CD4-positive, alpha-beta T cell (primary cell): ENCODE results near the gene TAGLN3. TPM values are rescaled to one million over a fixed set of nuclear protein-coding genes. Genes with fewer than 3 reads are reported as not detected.

Source experiments
- ATAC-seq: fragments of 200-7000 bp; cut with Tn5 transposase; one replicate; pipeline ENCODE4 v1.10.0; 2022; ENCODE audit warnings: mild to moderate bottlenecking; ENCODE audit not compliant: poor library complexity
- CTCF ChIA-PET: fragments of 350-600 bp; sonication (Branson Sonifier 250); formaldehyde crosslinking; loops from one replicate; lab custom pipeline; 2021; ENCODE audit warnings: antibody characterized with exemption, inconsistent platforms; lab: Charles Lee
- POLR2A ChIA-PET: fragments of 350-600 bp; sonication (Branson Sonifier 250); formaldehyde crosslinking; loops from one replicate; lab custom pipeline; 2021; ENCODE audit warnings: antibody characterized with exemption, inconsistent platforms; lab: Charles Lee
- DNase-seq, 14 experiments: peaks; one replicate each; pipeline ENCODE4 v3.0.0-alpha.2; 2013 to 2020; ENCODE audit warnings: mixed read lengths in 2 of 14
- H3K27ac ChIP-seq, 2 donors: one replicate each; pipeline versions ENCODE4 v1.5.1 to v1.7.0; 2013; ENCODE audit warnings: low read length in 2 of 2, low read depth in 1 of 2, mild to moderate bottlenecking in 1 of 2
- H3K27me3 ChIP-seq, 2 experiments: 1 replicate in 1 of 2; 2 replicates in 1 of 2; pipeline versions ENCODE4 v1.6.1 to v1.7.0; 2013; ENCODE audit warnings: low read length in 2 of 2, control low read depth in 1 of 2, mild to moderate bottlenecking in 1 of 2, moderate library complexity in 1 of 2; ENCODE audit not compliant: insufficient read depth in 2 of 2, control insufficient read depth in 1 of 2
- H3K36me3 ChIP-seq: one replicate; pipeline ENCODE4 v1.6.1; 2013; ENCODE audit warnings: low read length, control low read depth; ENCODE audit not compliant: insufficient read depth
- H3K4me1 ChIP-seq: one replicate; pipeline ENCODE4 v1.6.1; 2013; ENCODE audit warnings: low read length, control low read depth; ENCODE audit not compliant: insufficient read depth
- H3K4me3 ChIP-seq: one replicate; pipeline ENCODE4 v1.5.1; 2013; ENCODE audit warnings: mild to moderate bottlenecking, low read length, moderate library complexity
- H3K9me3 ChIP-seq, 2 experiments: 1 replicate in 1 of 2; 2 replicates in 1 of 2; pipeline versions ENCODE4 v1.6.1 to v1.7.0; 2013; ENCODE audit warnings: low read length in 2 of 2, mild to moderate bottlenecking in 2 of 2, control low read depth in 1 of 2, moderate library complexity in 1 of 2; ENCODE audit not compliant: control insufficient read depth in 1 of 2, insufficient read depth in 1 of 2
- H3K27ac Mint-ChIP-seq: one replicate; pipeline ENCODE4 v1.8.0; 2020; ENCODE audit warnings: mixed read lengths
- H3K27me3 Mint-ChIP-seq: one replicate; pipeline ENCODE4 v1.8.0; 2021; ENCODE audit warnings: mixed read lengths
- H3K36me3 Mint-ChIP-seq: one replicate; pipeline ENCODE4 v1.8.0; 2021; ENCODE audit warnings: low read depth, mixed read lengths
- H3K4me1 Mint-ChIP-seq: one replicate; pipeline ENCODE4 v1.8.0; 2021; ENCODE audit warnings: low read depth, mixed read lengths
- H3K4me3 Mint-ChIP-seq: one replicate; pipeline ENCODE4 v1.8.0; 2020; ENCODE audit warnings: mild to moderate bottlenecking, mixed read lengths
- H3K9me3 Mint-ChIP-seq: one replicate; pipeline ENCODE4 v1.8.0; 2020; ENCODE audit warnings: mixed read lengths
- intact Hi-C, 2 experiments: fragments of 100-400 bp; cut with DNase I in 1 of 2; cut with micrococcal nuclease in 1 of 2; formaldehyde crosslinking; loops; one replicate each; pipeline versions ENCODE4 v1.15.1 to v1.9.0; 2023 to 2025; cut with DNase I, micrococcal nuclease
- total RNA-seq, 174 experiments: library from RNA in 2 of 174; stranded (reverse) in 2 of 174; gene quantifications; one replicate each; pipeline ENCODE4 v1.2.3 and lab custom pipeline; 2021 to 2026
- TF ChIP-seq, protein P1 (sequence below): fragments of 200-600 bp; IDR thresholded peaks from one replicate; pipeline ENCODE4 v1.8.0; 2022; ENCODE audit warnings: antibody characterized with exemption, mild to moderate bottlenecking

Gene TAGLN3
- total RNA-seq, 2 experiments from 2014 or later = 0.28 TPM; not detected in 1

DNA sequence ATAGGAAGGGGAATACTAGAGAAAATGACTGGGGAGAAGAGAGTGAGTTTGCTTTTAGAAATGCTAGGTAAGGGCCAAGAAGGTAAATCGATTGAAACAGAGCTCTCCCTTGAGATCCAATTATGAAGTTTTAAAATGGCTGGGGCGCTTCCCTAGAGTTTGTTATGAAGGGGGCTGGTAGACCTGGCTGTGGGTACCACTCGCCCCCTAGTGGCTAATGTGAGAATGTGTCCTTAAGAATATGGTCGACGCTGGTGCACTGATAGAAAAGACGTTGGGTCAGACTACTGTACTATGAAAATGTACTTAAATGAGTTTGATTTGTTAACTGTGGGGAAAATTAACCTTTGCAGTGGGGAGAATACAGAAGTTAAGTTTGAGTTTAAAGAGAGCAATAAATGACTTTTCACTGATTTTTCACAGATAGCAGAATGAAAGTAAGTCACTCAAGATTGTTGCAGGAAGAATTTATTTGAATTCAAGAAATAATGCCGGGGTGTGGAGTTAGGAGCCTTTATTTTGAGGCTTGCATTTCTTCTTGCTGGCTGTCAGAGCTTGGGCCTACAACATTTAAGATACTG, 45.0 kb downstream of the TAGLN3 start:
- DNase-seq (peak; percentile 4 to 79 (median 26)), ATAC-seq (peak; percentile 99)
- H3K36me3 ChIP-seq = no peaks in the 10 kb centered on the region
- no peaks in the 10 kb centered on the region for H3K4me1 ChIP-seq
- TF ChIP-seq, protein P1, sequence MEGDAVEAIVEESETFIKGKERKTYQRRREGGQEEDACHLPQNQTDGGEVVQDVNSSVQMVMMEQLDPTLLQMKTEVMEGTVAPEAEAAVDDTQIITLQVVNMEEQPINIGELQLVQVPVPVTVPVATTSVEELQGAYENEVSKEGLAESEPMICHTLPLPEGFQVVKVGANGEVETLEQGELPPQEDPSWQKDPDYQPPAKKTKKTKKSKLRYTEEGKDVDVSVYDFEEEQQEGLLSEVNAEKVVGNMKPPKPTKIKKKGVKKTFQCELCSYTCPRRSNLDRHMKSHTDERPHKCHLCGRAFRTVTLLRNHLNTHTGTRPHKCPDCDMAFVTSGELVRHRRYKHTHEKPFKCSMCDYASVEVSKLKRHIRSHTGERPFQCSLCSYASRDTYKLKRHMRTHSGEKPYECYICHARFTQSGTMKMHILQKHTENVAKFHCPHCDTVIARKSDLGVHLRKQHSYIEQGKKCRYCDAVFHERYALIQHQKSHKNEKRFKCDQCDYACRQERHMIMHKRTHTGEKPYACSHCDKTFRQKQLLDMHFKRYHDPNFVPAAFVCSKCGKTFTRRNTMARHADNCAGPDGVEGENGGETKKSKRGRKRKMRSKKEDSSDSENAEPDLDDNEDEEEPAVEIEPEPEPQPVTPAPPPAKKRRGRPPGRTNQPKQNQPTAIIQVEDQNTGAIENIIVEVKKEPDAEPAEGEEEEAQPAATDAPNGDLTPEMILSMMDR = peak; percentile 94
- no peak overlapping the region for H3K27ac ChIP-seq
- POLR2A ChIA-PET = interaction anchor here (0.6 kb wide), 2 partner anchors 457 to 584 kb away, joined by 4 read pairs; no protein-coding TSS in a partner anchor
- H3K27ac Mint-ChIP-seq = no peak overlapping the region
- H3K4me1 Mint-ChIP-seq = no peaks in the 10 kb centered on the region
- H3K27me3 Mint-ChIP-seq = no peaks in the 10 kb centered on the region
- no peaks in the 10 kb centered on the region for H3K9me3 Mint-ChIP-seq
- intact Hi-C loops = loop anchor here in 1 of 2 experiments (1.0 to 5.0 kb wide), 2 partner anchors 56 to 326 kb away; no protein-coding TSS in a partner anchor
- no peaks in the 10 kb centered on the region for H3K36me3 Mint-ChIP-seq
- H3K4me3 ChIP-seq = no peak overlapping the region
- no peak overlapping the region for H3K4me3 Mint-ChIP-seq
- no peaks in the 10 kb centered on the region for H3K27me3 ChIP-seq
- CTCF ChIA-PET = interaction anchor here (0.6 to 1.3 kb wide), 9 partner anchors 25 to 376 kb away, joined by 3 to 5 read pairs (median 3); no protein-coding TSS in a partner anchor
- H3K9me3 ChIP-seq = no peaks in the 10 kb centered on the region

DNA sequence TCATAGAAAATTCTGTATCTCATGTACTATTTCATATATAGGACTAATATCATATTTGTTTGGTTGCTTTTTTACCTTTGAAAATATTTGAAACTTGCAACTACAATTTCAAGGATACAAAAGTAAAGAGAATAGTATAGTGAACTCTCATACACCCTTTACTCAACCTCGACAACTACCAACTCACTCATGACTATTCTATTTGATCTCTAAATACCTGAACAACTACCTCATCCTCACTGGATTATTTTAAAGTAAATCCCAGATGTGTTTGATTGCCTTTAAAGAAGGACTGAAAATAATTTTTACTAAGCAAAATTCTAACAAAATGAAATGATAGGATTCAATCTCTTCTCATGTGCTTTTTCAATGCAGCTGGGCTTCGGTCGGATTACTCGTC, 47.9 kb downstream of the TAGLN3 start:
- DNase-seq (no peak), ATAC-seq (no peak)
- H3K27ac Mint-ChIP-seq = no peak overlapping the region
- Histone ChIP-seq H3K27me3 (no peaks in the 10 kb centered on the region), H3K4me1 (no peaks in the 10 kb centered on the region), H3K27ac (no peak overlapping the region), H3K4me3 (no peak overlapping the region), H3K9me3 (no peaks in the 10 kb centered on the region), H3K36me3 (no peaks in the 10 kb centered on the region)
- no peak overlapping the region for H3K4me3 Mint-ChIP-seq
- intact Hi-C loops = loop anchor here in 1 of 2 experiments (5.0 kb wide), 1 partner anchor 41 kb away; the partner anchor contains the start of gene C3orf52
- H3K36me3 Mint-ChIP-seq = no peaks in the 10 kb centered on the region
- TF ChIP-seq, protein P1 = no peak
- H3K4me1 Mint-ChIP-seq = no peaks in the 10 kb centered on the region
- H3K9me3 Mint-ChIP-seq = no peaks in the 10 kb centered on the region
- POLR2A ChIA-PET = no interaction called here
- CTCF ChIA-PET = no interaction called here
- peaks cover 4% of the 10 kb centered on the region for H3K27me3 Mint-ChIP-seq

DNA sequence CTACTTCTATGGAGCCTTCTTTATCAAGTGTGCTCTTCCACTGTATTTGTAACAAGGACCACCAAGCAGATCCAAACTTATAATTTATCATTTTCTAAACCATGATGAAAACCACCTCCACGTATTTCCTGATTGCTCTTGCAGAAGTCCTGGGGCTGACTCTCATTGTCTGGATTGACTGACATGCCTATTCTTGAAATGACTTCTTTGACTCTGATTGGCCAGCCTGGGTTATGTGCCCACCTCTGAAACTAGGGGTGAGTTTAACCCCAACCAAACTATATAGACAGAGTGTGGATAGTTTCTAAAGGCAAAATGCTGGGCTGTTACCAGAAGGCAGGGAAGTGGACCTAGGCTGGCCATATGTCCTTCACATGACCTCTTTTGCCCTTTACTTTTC, 48.5 kb downstream of the TAGLN3 start:
- no peaks in the 10 kb centered on the region for H3K9me3 Mint-ChIP-seq
- no peaks in the 10 kb centered on the region for H3K4me1 ChIP-seq
- intact Hi-C loops = loop anchor here in 1 of 2 experiments (5.0 kb wide), 1 partner anchor 40 kb away; the partner anchor contains the start of gene C3orf52
- H3K4me1 Mint-ChIP-seq = no peaks in the 10 kb centered on the region
- no peaks in the 10 kb centered on the region for H3K36me3 Mint-ChIP-seq
- no peaks in the 10 kb centered on the region for H3K27me3 ChIP-seq
- H3K9me3 ChIP-seq = no peaks in the 10 kb centered on the region
- DNase-seq (no peak), ATAC-seq (no peak)
- H3K36me3 ChIP-seq = no peaks in the 10 kb centered on the region
- H3K27ac Mint-ChIP-seq = no peak overlapping the region
- H3K27me3 Mint-ChIP-seq = peaks cover 4% of the 10 kb centered on the region
- POLR2A ChIA-PET = no interaction called here
- no peak overlapping the region for H3K4me3 ChIP-seq
- TF ChIP-seq, protein P1 = no peak
- no peak overlapping the region for H3K4me3 Mint-ChIP-seq
- no peak overlapping the region for H3K27ac ChIP-seq
- CTCF ChIA-PET = no interaction called here
